Stomach (tissue), 4 donors: ENCODE results near the gene LRFN5.

ENCODE experiments used
- EP300 ChIP-seq: sonication (generic); formaldehyde crosslinking; IDR thresholded peaks from one replicate; pipeline ENCODE4 v1.6.1; 2017; ENCODE audit warnings: antibody characterized with exemption
- POLR2AphosphoS5 ChIP-seq, 3 donors: sonication (generic); formaldehyde crosslinking; IDR thresholded peaks; one replicate each; pipeline ENCODE4 v1.6.1; 2016; ENCODE audit warnings: antibody characterized with exemption in 3 of 3
- TF ChIP-seq, protein P1 (sequence below), 7 experiments: fragments of 450-650 bp in 4 of 7; fragments of 200-600 bp in 3 of 7; sonication (generic) in 3 of 7; IDR thresholded peaks; one replicate each; pipeline ENCODE4 v1.5.1; 2016 to 2019; ENCODE audit warnings: antibody characterized with exemption in 7 of 7, control low read depth in 2 of 7, mild to moderate bottlenecking in 1 of 7

DNA sequence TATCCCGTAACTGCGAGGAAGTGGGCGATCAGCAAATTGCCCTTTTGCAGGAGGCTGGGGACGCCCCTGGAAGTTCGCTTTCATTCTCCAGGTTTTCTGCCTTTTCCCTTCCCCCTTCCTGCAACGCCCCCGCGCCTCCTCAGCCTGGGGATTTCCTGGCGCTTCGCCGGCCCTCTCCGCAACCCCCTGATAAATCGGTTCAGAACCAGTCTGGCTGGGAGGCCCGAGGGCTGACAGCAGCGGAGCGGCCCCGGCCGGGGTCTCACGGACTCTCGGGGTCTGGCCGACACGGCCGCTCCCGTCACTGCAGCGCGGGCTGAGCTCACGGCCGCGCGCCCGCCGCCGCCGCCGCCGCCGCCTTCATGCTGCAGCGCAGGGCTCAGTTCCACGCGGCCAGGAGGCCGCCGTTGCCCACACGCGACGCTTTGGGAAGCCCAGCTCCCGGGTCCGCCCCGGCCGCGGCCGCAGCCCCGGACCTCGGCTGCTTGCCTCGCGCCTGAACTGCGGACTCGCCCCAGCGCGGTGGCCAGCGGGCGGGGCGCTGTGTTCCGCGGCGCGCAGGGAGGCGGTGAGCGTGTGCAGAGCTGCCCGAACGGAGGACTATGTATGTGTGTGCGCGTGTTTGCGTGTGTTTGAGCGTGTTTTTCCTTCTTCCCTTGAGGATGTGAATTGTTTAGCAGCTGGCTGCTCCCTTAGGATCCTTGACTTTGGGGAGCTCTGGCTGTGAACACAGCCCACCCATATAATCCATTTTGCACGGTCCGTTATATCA is at the start of gene LRFN5:
- TF ChIP-seq, protein P1, sequence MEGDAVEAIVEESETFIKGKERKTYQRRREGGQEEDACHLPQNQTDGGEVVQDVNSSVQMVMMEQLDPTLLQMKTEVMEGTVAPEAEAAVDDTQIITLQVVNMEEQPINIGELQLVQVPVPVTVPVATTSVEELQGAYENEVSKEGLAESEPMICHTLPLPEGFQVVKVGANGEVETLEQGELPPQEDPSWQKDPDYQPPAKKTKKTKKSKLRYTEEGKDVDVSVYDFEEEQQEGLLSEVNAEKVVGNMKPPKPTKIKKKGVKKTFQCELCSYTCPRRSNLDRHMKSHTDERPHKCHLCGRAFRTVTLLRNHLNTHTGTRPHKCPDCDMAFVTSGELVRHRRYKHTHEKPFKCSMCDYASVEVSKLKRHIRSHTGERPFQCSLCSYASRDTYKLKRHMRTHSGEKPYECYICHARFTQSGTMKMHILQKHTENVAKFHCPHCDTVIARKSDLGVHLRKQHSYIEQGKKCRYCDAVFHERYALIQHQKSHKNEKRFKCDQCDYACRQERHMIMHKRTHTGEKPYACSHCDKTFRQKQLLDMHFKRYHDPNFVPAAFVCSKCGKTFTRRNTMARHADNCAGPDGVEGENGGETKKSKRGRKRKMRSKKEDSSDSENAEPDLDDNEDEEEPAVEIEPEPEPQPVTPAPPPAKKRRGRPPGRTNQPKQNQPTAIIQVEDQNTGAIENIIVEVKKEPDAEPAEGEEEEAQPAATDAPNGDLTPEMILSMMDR (IDR thresholded peaks at IDR 0.05) = no peak
- no peak for TF ChIP-seq EP300
- no peak for TF ChIP-seq POLR2AphosphoS5 (IDR thresholded peaks at IDR 0.05)
